Fibroblast of villous mesenchyme (primary cell): ENCODE results near the gene OR12D1. TPM values are rescaled to one million over a fixed set of nuclear protein-coding genes. Genes with fewer than 3 reads are reported as not detected.
"Not testable (repeated sequence)": the region's sequence is repeated elsewhere in the genome, so short reads cannot be mapped to it uniquely, and the experiment has no call there.

Experiments used
- DNase-seq: peaks from one replicate; pipeline ENCODE4 v3.0.0-alpha.2; 2010; ENCODE audit warnings: low read depth
- H3K4me3 ChIP-seq: 2 replicates; pipeline ENCODE4 v1.5.1; 2011; ENCODE audit warnings: low read depth, mild to moderate bottlenecking, low read length
- total RNA-seq: library from RNA; depleted of rRNA; stranded (reverse); fragments of >200 nt; gene quantifications from 2 replicates; pipeline ENCODE4 v1.2.3, GENCODE V29; 2012
- TF ChIP-seq, protein P1 (sequence below): IDR thresholded peaks from 2 replicates; pipeline ENCODE4 v1.5.1; 2012; ENCODE audit warnings: low read depth, mild to moderate bottlenecking, low read length; ENCODE audit not compliant: insufficient read depth

The OR12D1 gene
- total RNA-seq, 1 donor = not detected

DNA sequence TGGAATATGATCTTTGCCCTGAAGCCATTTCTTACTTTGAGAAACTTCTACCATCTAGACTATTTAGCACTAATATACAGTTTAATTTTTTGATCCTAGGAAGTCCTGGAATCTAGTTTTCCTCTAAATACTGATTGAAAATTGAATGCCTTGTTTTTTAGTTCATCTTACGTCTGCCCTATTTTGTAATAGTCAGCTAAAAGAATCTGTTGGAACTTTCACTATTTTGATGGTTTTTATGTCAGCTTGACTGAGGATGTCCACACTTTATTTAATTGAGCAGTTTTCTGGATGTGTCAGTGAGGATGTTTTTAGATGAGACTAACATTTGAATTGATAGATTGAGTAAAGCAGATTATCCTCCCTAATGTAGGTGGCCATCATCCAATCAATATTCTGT lies 10.9 kb upstream of the OR12D1 start:
- no peak overlapping the region for H3K4me3 ChIP-seq
- TF ChIP-seq, protein P1, sequence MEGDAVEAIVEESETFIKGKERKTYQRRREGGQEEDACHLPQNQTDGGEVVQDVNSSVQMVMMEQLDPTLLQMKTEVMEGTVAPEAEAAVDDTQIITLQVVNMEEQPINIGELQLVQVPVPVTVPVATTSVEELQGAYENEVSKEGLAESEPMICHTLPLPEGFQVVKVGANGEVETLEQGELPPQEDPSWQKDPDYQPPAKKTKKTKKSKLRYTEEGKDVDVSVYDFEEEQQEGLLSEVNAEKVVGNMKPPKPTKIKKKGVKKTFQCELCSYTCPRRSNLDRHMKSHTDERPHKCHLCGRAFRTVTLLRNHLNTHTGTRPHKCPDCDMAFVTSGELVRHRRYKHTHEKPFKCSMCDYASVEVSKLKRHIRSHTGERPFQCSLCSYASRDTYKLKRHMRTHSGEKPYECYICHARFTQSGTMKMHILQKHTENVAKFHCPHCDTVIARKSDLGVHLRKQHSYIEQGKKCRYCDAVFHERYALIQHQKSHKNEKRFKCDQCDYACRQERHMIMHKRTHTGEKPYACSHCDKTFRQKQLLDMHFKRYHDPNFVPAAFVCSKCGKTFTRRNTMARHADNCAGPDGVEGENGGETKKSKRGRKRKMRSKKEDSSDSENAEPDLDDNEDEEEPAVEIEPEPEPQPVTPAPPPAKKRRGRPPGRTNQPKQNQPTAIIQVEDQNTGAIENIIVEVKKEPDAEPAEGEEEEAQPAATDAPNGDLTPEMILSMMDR = no peak
- DNase-seq = no peak

DNA sequence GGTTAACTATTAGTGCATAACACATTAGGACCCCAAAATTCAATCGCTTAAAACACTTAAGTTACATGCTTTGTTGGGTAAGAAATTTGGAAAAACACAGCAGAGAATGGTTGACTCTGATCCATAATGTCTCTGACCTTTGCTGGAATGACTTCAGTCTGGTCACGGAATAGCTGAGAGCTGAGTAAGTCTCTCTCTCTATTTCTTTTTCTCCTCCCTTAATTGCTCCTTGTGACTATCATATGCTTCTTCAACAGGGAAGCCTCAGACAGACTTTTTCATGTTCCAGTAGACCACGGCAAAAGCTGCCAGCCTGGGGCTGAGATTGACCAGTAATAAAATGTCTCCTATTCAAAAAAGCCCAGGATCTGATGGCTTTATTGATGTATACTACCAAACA lies 4.8 kb downstream of the OR12D1 start:
- H3K4me3 ChIP-seq = no peak overlapping the region
- no peak for DNase-seq
- TF ChIP-seq, protein P1 = no peak

DNA sequence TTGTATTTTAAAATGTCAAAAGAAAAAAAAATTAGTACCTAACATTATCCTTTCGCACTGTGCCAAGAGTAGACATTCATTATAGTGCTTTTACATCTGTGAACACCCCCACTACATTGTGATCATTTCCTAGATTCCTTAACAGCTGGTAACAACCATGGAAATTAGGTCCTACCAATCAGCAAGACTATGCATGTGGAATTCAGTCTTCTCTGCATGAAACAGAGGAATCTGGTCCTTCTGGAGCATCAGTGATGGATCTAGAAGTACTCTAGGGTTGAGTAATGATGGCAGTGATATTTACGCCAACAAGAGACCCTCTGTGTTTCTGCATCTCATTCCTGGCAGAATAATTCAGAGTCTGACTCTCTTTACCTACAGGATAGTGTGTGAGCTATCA lies 9.4 kb downstream of the OR12D1 start:
- H3K4me3 ChIP-seq = no peak overlapping the region
- DNase-seq = no peak
- TF ChIP-seq, protein P1 = no peak

DNA sequence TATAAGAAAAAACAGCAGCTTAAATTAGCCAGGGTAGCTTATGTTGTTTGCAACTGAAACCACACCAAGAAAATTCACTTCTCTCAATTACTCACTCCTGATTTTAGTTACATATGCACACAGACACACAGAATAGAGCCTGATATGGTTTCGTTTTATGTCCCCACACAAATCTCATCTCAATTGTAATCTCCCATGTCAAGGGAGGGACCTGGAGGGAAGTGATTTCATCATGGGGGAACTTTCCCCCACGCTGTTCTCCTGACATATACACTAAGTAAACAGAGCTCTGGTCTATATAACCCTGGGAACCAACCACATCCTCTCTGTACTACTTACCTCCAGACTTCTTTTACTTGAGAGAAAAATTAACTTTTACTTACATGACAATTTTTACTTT lies 9.8 kb downstream of the OR12D1 start:
- DNase-seq = no peak

DNA sequence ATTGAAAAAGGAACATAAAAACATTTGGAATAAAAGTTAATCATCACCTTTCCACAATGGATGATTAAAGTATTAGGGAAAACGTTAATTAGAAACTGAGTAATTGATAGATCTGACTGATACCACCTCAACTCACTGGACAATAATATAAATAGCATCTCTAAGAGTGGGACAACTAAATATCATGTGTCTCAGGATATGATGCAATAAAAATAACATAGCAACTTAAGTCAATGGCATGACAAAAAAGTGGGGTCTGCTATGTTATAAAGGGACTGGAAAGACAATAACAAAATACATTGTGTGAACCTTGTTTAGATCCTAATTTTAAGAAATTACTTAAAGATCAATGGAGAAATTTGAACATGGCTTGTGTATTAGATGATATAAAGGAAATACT lies 10.3 kb downstream of the OR12D1 start:
- TF ChIP-seq, protein P1 = no peak
- no peak for DNase-seq
- no peak overlapping the region for H3K4me3 ChIP-seq

More for the DNA sequence above, 9.8 kb downstream of the OR12D1 start:
- no peak overlapping the region for H3K4me3 ChIP-seq
- TF ChIP-seq, protein P1 = no peak

DNA sequence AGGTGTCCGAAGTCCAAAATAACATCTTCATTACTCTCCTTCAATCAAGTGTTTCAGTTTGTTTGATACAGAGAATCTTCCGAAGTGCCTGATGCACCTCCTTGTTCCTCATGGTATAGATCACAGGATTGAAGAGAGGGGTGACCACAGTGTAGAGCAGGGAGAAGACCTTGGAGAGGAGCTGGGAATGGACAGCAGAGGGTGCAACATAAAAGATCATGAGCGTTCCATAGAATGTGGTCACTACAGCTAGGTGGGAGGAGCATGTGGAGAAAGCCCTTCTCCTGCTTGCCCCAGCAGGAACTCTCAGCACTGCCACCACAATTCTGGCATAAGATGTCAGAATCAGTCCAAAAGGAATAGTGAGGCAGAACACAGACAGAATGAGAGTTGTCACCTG lies 11.9 kb downstream of the OR12D1 start:
- no peak overlapping the region for H3K4me3 ChIP-seq
- no peak for DNase-seq
- TF ChIP-seq, protein P1 = no peak

DNA sequence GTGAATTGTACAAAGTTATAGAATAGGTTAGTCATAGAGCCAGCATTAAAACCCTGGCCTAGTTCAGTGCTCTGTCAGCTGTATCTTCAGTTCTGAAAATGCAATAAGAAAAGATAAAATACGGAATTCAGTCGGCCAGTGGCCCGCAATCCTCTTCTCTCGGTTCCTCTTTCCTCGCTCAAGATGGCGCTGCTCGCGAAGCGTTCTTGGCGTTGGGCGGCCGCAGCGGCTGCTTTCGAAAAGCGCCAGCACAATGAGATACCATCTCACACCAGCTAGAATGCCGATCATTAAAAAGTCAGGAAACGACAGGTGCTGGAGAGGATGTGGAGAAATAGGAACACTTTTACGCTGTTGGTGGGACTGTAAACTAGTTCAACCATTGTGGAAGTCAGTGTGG lies 22.0 kb downstream of the OR12D1 start:
- not testable (repeated sequence) for H3K4me3 ChIP-seq, DNase-seq
